Measurements from ENCODE around the gene ACACA. TPM values are rescaled to one million over a fixed set of nuclear protein-coding genes. Genes with fewer than 3 reads are reported as not detected.

Gene ACACA
- total RNA-seq, 1 donor from 2014 or later, result 110 TPM

DNA sequence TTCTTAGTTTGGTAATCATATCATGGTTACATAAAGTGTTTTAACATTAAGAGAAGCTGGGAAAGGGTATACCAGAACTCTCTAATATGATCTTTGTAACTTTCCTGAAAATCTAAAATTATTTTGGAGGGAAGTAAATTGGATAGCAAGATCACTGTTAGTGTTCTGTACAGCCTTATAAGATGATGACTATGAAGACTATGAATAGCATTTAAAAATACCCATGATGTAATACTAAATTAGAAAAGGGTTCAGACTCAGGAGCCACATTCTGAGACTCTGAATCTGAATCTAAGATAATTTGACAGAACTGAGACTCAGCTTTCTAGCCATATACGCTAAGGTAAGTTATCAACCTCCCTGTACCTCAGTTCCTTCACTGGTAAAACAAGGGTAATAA lies 238.9 kb downstream of the ACACA start:
- H3K4me1 ChIP-seq, result peaks cover 4% of the 10 kb centered on the region
- DNase-seq (no peak), ATAC-seq (no peak)
- H3K4me3 ChIP-seq, result no peak overlapping the region
- no peaks in the 10 kb centered on the region for H3K36me3 ChIP-seq
- intact Hi-C loops (cut with DNase I), result no loop called here
- H3K27ac ChIP-seq, result no peak overlapping the region
- H3K27me3 ChIP-seq, result no peaks in the 10 kb centered on the region
- TF ChIP-seq, protein P1, sequence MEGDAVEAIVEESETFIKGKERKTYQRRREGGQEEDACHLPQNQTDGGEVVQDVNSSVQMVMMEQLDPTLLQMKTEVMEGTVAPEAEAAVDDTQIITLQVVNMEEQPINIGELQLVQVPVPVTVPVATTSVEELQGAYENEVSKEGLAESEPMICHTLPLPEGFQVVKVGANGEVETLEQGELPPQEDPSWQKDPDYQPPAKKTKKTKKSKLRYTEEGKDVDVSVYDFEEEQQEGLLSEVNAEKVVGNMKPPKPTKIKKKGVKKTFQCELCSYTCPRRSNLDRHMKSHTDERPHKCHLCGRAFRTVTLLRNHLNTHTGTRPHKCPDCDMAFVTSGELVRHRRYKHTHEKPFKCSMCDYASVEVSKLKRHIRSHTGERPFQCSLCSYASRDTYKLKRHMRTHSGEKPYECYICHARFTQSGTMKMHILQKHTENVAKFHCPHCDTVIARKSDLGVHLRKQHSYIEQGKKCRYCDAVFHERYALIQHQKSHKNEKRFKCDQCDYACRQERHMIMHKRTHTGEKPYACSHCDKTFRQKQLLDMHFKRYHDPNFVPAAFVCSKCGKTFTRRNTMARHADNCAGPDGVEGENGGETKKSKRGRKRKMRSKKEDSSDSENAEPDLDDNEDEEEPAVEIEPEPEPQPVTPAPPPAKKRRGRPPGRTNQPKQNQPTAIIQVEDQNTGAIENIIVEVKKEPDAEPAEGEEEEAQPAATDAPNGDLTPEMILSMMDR (IDR thresholded peaks at IDR 0.05), result no peak
- H3K9me3 ChIP-seq, result no peaks in the 10 kb centered on the region

DNA sequence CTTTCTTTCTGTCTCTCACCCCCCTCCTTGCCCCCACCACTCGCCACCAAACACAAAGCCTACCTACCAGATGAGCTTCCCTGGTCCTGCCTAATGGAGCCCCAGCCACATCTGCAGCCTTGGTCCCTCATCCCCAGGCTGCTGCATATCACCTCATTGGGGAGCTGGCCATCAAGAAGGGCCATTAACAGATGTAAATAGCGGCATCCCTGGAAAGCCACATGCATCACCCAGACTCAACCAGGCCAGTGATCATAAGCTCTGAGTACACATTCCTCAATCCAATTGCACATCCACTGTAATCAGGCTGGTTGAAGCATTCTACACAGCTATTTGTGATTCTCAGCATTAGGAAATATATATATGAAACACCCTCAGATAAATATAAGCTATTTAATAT lies 242.6 kb downstream of the ACACA start:
- Histone ChIP-seq H3K4me3 (no peak overlapping the region), H3K36me3 (no peaks in the 10 kb centered on the region), H3K9me3 (no peaks in the 10 kb centered on the region), H3K27me3 (no peaks in the 10 kb centered on the region), H3K27ac (no peak overlapping the region), H3K4me1 (peaks cover 2% of the 10 kb centered on the region)
- no peak for DNase-seq
- TF ChIP-seq, protein P1 (IDR thresholded peaks at IDR 0.05), result no peak
- no peak for ATAC-seq
- intact Hi-C loops (cut with DNase I), result no loop called here

DNA sequence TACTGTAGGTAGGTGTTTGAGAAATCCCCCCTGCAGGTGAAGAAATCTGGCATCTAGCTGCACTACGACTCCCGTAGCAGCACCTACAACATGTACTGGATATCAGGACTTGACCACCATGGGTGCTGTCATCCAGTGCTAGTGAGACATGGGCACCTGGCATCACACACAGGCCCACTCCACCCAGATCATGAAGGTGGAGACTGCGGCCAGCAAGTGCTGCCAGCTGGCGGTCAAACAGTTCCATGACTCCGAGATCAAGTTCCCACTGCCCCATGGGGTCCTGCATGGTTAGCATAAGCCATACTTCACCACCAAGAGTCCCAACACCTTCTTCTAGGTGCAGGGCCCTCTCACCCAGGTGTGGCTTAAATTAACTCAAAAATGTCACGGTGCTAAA lies 243.8 kb downstream of the ACACA start:
- DNase-seq (no peak), ATAC-seq (no peak)

DNA sequence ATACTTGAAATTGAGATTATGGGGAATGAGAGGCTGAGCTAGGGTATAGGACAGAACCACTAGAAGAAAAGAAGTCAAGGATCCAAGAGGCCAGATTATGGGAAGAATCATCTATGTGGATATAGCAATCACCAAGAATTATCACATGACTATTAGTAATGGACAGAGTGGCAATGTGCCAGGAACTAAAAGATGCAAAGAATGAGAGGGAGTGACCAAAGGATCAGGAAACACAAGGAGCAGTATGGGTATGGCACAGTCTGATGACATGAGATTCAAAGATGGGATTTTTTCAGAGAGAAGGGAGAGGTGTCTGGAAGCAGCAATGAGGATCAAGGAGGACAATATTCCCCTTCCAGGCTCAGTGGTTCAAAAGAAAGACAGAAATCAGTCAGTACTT lies 245.7 kb downstream of the ACACA start:
- Histone ChIP-seq H3K4me1 (no peaks in the 10 kb centered on the region), H3K36me3 (peaks cover 4% of the 10 kb centered on the region), H3K27ac (no peak overlapping the region), H3K27me3 (no peaks in the 10 kb centered on the region), H3K4me3 (no peak overlapping the region), H3K9me3 (no peaks in the 10 kb centered on the region)
- TF ChIP-seq, protein P1 (IDR thresholded peaks at IDR 0.05), result no peak
- no peak for ATAC-seq
- DNase-seq, result no peak
- intact Hi-C loops (cut with DNase I), result no loop called here

More for the DNA sequence above, 243.8 kb downstream of the ACACA start:
- H3K27me3 ChIP-seq, result no peaks in the 10 kb centered on the region
- H3K36me3 ChIP-seq, result peaks cover 4% of the 10 kb centered on the region
- H3K4me1 ChIP-seq, result no peaks in the 10 kb centered on the region
- intact Hi-C loops (cut with DNase I), result no loop called here
- H3K4me3 ChIP-seq, result no peak overlapping the region
- TF ChIP-seq, protein P1 (IDR thresholded peaks at IDR 0.05), result no peak
- no peak overlapping the region for H3K27ac ChIP-seq
- no peaks in the 10 kb centered on the region for H3K9me3 ChIP-seq

- Histone ChIP-seq H3K4me1 (no peaks in the 10 kb centered on the region), H3K36me3 (peaks cover 14% of the 10 kb centered on the region), H3K9me3 (no peaks in the 10 kb centered on the region), H3K4me3 (no peak overlapping the region), H3K27me3 (no peaks in the 10 kb centered on the region), H3K27ac (no peak overlapping the region)
- DNase-seq, result no peak
- ATAC-seq, result no peak
- intact Hi-C loops (cut with DNase I), result no loop called here
- TF ChIP-seq, protein P1 (IDR thresholded peaks at IDR 0.05), result no peak
Measured at GRCh38 chr17:37158290-37158689, 248.3 kb downstream of the ACACA start.

GRCh38 chr17:37148156-37148555 lies 258.5 kb downstream of the ACACA start:
- no peak for DNase-seq
- H3K36me3 ChIP-seq, result peaks cover 12% of the 10 kb centered on the region
- no peak overlapping the region for H3K27ac ChIP-seq
- no peaks in the 10 kb centered on the region for H3K4me1 ChIP-seq
- H3K9me3 ChIP-seq, result no peaks in the 10 kb centered on the region
- no peak for ATAC-seq
- intact Hi-C loops (cut with DNase I), result no loop called here
- no peaks in the 10 kb centered on the region for H3K27me3 ChIP-seq
- H3K4me3 ChIP-seq, result no peak overlapping the region
- TF ChIP-seq, protein P1 (IDR thresholded peaks at IDR 0.05), result no peak

Measured in upper lobe of right lung (tissue), 1 donor.